Stimulated activated CD8-positive, alpha-beta memory T cell treated with anti-CD3 and anti-CD28 coated beads, Interleukin-15, amount 100 ng/mL, for 4 hours (primary cell): Measurements from ENCODE around the gene PHYHIPL.
"Not testable (repeated sequence)": the region's sequence is repeated elsewhere in the genome, so short reads cannot be mapped to it uniquely, and the experiment has no call there.

Experiments used
- DNase-seq, 2 donors: peaks; one replicate each; pipeline ENCODE4 v3.0.0-alpha.2; 2020; ENCODE audit warnings: low read depth in 2 of 2

PHYHIPL gene

DNA sequence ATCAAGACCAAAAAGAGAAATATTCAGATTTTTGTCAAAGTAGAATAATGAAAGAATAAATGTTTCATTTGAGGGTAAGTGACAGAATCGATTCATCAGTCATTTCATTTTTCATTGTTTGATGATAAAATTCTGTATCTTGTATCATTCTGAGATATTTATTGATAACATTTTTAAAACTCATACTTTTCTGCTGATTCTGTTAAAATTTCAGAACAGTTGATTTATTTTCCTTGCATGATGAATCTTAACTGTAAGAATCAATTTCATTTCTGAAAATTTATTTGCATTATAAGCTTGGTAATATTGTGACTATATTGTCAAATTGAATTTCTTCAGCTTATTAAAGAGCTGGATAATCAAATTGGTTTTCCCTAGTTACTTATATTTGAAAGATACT, 13.9 kb downstream of the PHYHIPL start:
- DNase-seq, result no peak

DNA sequence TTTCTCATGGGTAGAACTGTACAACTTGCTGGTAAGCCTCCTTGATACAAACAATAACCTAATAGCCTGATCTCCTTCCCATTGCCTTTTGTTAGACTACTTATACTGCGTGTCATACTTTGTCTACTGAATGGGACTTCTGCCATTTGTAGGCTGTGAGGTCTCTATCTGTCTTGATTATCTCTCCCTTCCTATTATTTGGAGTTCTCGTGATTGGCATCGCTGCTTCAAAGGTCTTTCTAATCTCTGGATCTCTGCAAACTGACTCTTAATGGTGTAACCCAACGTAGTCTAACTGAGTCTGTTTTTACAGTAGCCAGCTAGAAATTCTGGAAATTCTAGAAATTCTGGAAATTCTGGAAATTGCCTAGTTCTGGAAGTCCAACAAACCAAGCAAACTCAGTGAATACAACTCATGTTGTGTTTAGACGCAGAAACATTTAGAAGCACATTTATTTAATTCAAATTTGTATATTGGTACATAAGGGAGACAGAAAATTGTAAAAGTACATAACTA, 29.8 kb downstream of the PHYHIPL start:
- DNase-seq, result no peak

DNA sequence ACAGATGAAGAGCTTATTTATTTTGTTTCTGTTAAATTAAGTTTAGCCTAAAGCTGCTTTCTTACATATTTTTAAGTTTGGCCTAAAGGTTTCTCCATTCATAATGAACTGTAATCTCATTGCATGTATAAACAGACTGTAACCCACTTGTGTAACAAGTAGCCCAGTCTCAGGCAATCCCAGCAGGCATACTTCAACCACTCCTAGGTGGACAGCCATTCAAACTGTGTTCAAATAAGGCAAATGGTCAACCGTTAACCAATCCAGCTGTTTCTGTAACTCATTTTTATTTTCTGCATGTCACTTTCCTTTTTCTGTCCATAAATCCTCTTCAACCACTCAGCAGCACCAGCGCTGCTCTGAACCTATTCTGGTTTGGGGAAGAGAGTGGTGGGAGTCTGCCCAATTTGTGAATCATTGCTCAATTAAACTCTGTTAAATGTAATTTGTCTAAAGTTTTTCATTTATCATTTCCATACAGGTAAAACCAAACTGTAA, 35.9 kb downstream of the PHYHIPL start:
- no peak for DNase-seq

DNA sequence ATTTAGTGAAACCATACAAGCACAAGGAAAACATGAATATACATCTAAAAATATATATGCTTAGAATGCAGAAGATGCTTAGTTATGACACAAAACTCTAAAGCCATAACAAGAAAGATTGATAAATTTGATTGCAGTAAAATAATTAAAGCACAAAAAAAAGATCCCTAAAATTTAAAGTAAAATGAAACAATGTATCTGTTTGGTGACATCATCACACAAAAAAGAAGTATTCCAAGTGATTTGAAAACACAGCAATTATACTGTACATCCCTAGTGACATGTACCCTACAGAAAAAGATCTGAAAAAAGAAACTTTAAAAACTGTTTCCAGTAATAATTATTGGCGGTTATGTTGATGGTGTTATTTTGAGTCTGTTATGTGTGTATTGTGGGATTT, 37.7 kb downstream of the PHYHIPL start:
- DNase-seq, result no peak

DNA sequence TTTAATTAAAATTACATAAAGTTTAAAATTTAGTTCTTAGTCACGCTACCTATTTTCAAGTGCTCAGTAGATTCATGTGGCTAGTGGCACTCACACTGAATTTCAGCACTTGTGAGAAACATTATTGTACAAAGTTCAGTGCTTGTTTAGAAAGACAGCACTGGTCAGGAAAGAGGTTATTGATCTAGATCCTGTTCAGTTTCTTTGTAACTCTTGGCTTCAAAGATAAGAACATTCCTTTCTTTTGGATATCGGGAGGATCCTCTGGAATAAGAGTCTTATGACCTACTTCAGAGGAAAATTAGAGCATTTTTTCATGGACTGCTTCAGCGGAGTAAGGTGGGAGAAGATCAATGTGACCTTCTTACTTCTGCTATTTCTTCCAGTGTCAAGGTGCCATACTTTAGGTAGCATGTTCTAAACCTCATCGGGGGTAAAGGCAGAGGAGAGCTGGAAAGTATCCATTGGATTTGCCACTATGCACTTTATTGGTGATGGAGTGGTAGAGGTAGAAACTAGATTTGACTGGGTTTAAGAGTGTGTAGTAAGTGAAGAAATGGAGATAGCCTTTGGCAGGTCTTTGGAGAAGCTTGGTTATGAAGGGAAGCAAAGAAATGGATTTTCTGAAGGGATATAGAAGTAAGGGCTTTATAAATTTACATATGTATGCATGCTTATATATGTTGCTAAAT, 39.9 kb downstream of the PHYHIPL start:
- DNase-seq, result no peak

DNA sequence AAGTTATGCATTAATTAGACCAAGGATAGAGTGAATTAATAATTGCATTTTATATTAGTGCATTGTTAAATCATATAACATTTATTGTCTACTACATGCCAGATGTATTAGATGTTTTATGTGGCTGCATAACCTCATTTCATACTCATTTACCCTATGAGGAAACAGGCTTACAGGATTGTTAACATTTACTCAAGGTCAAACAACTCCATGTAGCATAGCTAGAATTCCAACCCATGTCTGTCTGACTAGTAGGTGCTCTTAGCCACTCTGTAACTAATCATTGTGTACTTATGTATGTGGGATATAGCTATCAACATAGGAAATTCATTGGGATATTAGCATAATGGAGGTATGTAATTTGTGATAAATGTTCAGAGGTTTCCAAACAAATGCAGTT, 46.3 kb downstream of the PHYHIPL start:
- DNase-seq, result no peak

DNA sequence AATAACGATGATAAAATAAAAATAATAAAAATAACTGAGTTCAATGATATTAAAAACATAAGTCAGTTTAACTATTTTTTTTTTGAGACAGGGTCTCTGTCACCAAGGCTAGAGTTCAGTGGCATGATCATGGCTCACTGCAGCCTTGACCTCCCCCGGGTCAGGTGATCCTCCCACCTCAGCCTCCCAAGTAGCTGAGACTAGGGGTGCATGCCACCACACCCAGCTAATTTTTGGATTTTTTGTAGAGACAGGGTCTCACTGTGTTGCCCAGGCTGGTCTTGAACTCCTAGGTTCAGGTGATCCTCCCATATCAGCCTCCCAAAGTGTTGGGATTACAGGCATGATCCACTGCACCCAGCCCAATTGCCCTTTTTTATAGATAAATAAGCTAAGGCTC, 47.2 kb downstream of the PHYHIPL start:
- not testable (repeated sequence) for DNase-seq

DNA sequence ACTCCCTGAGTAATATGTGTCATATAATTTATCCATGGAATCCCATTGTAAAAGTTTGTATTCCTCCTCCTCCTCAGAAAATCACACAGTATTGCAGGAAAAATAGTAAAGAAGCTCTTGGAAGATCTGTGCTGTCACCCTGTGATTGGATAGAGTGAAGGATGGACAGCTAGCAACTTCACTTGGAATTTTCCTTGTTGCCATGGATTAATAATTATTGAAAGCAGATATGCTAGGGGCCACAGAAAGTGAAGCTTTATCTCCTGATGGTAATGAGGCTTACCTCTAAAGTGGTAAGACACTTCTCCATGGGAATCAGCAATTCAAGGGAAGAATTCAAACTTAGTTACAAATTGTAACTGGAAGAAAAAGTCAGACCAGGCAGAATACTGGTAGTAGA, 48.8 kb downstream of the PHYHIPL start:
- DNase-seq, result no peak

DNA sequence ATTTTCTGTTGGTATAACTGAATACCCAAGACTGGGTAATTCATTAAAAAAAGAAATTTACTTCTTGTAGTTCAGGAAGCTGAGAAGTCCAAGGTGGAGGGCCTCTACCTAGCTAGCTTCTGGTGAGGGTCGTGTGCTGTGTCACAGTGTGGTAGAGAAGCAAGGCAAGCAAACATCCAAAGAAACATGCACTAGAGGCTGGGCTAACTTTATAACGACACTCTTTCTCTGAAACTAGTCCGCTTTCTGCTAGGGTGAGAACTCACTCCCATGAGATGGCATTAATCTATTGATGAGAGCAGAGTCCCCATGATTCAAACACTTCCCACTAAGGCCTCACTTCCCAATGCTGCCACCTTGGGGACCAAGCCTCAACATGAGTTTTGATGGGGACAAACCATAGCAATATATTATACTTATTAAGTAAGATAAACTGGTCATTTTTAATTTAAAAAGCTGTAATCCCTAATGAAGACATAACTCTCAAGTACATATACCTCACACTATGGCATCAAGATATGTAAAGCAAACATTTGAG, 50.8 kb downstream of the PHYHIPL start:
- DNase-seq, result no peak

DNA sequence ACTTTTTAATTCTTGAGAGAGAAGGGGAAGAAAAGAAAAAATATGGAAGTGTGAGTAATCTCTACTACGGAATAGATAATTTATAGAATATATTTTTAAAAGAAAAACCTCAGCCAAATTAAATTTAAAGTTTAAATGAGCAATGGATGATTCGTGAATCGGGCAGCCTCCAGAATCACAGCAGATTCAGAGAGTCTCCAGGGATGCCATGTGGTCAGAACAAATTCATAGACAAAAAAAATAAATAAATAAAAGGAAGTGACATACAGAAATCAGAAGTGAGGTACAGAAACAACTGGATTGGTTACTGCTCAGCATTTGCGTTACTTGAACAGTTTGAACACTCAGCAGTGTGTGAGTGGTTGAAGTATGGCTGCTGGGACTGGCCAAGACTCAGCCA, 53.0 kb downstream of the PHYHIPL start:
- DNase-seq, result no peak

DNA sequence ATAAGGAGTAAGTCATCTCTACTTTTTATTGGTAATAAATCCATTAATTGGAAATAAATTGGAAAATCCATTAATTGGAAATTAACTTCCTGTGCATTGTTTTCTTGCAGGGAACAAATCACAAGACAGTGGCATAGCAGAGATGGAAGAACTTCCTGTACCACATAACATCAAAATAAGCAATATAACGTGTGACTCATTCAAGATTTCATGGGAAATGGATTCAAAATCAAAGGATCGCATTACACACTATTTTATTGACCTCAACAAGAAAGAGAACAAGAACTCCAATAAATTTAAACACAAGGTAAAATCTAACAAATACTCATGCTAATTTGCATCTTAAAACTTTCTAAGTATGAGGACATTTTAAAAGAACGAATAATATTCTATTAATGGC, 57.8 kb downstream of the PHYHIPL start:
- no peak for DNase-seq

DNA sequence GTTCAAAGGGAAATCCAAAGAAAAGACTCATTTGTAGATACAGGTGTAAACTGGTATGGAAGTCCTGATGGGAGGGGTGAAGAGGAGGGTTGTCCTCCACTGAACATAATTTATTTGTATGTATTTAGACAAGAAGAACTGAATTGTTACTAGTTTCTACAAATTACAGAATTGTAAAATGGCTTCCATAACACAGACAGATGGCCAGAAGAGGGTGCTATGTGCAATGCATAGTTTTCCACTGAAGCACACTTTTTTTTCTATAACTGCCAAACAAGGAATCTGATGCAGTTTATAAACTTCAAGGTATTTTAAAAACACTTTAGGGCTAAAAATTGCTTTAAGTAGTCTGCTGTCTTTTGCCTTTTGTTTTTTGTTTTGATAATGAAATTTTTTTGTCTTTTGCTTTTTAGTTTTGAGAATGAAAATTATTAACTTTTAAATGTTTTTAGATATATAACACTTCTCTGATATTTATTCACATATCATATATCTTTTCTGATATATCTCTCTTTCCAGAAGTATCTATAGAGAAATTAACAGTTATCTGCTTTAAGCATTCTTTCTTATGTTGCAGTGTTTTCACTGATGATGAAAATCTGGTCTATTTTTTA, 58.5 kb downstream of the PHYHIPL start:
- DNase-seq, result no peak

DNA sequence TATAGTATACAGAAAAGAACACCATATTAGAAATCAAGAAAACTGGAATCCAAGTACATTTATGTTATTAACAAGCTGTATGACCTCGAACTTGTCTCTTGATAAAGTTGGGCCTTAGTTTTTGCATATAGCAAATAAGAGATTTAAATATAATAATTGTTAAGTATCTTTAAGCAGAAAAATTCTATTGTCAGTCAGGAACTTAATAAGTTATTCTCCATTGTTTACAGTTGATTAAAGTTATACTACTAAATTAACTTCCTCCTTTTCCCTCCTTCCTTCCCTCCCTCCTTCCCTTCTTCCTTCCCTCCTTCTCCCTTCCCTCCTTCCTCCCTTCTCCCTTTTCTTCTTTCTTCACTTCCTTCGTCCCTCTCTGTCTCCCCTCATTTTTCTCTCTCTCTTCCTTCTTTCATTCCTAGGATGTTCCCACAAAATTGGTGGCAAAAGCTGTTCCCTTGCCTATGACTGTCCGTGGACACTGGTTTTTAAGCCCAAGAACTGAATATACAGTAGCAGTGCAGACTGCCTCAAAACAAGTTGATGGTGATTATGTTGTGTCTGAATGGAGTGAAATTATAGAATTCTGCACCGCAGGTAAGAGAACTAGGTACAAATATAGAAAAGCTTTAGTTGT, 59.7 kb downstream of the PHYHIPL start:
- no peak for DNase-seq

DNA sequence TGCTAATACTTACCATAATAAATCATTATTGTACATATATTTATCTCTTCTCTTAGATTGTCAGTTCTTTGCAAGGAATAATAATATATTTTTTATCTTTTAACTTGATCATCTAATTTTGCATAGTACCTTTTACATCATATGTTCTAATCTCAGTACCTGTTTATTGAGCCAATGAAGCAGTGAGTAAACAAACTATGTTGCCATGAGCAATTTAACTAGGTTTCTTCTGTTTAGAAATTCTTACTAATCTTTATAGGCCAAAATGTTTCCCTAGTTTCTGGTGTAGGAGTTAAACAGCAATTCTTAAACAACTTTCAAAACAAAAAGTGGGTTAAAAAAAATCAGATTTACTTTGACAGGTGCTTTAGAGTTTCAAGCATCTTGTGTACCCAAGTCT, 61.3 kb downstream of the PHYHIPL start:
- no peak for DNase-seq

DNA sequence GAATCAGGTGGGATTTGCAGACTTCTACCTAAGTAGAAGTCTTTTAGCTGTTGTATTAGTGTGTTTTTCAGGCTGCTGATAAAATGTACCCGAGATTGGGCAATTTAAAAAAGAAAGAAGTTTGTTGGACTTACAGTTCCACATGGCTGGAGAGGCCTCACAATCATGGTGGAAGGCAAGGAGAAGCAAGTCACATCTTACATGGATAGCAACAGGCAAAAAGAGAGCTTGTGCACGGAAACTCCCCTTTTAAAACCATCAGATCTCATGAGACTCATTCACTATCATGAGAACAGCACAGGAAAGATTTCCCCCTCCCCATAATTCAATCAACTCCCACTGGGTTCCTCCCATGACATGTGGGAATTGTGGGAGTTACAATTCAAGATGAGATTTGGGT, 62.7 kb downstream of the PHYHIPL start:
- DNase-seq, result not testable (repeated sequence)

DNA sequence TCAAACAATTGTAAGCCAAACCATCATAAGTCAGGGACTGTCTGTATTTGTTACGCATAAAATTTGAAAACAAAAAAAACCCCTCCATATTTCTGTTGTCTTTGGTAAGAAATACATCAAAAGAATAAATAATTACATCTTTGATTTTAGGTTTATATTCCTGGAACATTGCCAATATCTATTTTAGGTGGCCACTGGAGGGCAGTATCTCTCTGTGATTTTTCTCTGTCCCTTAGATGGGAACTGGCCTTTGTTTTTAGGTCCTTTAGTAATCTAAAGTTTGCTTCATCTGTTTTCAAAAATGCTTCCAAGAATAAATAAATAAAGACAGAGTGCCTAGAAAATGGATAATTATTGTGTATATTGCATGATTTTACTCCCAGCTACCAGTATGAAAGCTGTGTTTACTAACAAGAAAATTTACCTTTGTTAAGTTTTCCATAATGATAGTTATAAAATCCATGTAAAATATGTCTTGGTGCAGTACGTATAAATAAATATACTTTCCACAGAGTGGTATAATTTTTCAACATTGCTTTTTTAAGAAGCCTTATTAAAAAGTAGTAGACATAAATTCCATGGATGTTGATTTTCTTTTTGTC, 64.2 kb downstream of the PHYHIPL start:
- no peak for DNase-seq

DNA sequence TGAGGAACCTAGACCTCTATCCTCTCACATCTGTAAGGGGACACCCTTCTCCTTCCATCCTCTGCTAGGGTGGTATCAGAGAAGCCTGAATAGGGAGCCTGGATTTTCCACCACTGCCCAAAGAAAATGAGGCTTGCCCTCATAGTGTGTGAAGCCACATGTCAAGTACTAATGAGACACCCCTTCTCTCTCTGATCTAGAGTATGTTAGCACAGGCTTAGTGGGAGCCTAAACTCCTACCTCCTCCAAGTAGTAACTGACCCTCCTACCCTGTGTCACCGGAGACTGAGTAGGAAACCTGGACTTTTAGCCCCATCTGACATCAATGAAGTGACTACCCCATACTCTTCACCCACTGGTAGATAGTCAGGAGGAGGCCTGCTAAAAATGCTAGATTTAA, 65.6 kb downstream of the PHYHIPL start:
- DNase-seq, result no peak

DNA sequence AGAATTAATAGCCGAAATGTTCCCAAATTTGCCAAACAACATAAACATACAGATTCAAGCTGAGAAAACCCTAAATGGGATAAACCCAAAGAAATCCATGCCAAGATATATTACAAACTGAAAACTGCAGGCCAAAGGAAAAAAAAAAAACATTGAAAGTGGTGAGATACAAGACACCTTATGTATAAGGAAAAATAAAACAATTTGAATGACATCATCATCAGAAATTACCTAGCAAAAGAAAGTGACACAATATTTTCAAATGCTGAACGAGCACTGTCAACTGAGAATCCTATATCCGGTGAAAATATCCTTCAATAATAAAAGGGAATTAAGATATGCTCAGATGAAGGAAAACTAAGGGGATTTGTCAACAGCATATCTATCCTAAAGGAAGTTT, 66.5 kb downstream of the PHYHIPL start:
- DNase-seq, result no peak

DNA sequence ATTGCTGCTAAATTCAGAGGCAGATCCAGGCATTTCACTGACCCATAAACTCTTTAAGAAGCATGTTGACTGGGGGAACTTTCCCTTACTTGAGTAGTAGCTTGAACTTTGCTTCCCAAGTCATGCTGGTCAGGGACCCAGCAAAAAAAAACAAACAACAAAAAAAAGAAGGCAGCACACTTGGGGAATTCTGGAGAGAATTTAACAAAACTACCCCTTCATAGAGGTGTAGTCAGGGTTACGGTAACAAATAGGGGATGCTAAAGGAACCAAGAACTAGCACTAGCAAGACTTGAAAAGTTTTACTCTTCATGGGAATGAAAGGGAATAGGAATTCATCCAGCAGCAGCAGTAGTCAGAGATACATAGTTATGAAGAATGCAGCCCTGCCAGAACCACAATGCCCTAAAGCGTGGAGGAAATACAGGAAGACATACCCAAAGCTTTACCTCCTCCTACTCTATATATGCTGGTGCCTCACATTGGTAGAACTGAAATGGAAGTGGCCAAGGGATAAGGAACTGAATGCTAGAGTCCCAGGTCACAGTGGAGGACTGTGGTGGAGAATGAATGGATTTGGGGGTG, 67.3 kb downstream of the PHYHIPL start:
- DNase-seq, result no peak

DNA sequence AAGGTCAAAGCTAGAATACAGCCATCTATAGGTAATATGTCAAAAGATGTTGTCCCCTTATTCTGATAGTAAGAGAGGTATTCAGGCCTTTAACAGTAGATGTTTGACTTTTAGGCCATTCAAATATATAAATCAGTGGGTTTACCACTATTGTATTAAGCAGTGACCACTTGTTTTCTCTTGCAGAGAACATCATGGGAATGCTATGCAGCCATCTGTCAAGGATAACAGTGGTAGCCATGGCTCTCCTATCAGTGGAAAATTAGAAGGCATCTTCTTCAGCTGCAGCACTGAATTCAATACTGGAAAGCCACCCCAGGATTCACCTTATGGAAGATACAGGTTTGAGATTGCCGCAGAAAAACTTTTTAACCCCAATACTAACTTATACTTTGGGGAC, 68.4 kb downstream of the PHYHIPL start:
- DNase-seq, result no peak

DNA sequence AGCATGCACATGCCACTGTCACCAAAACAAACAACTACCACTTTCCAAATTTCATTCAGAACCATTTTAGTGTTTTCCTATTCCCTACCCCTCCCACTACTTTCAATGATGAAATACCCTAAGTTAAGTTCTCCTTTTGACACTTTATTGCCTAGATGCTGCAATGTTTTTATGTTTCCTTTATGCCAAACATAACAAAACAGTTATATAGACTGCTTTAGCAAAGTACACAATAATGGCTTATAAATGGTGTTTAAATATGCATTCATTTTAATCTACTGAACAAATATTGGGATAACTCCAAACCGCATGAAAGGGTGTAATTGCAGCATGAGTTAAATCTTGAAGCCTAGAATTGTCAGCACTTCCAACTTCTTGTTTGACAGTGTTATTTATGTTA, 69.2 kb downstream of the PHYHIPL start:
- no peak for DNase-seq

DNA sequence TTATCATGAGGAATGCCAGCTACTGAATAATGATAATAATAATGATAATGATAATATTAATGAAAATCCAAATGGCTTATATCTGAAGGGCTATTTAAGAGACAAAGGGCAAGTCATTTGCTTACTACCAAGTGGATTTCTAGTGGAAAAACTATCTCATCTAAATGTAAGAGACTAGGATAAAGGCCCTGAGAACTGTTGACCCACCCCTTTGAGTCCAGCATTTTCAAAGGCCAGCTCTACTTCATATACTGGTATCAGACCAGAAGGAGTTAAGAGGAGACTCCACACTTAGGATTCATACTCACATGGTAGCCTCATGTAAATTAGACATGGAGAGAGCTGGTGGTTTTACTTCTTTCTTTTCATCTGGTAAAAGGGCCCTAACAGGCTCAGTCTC, 76.0 kb downstream of the PHYHIPL start:
- DNase-seq, result no peak
